M059J (cell line): Measurements from ENCODE around the gene ST3GAL3. TPM values are rescaled to one million over a fixed set of nuclear protein-coding genes. Genes with fewer than 3 reads are reported as not detected.

Experiments
- DNase-seq: peaks from one replicate; pipeline ENCODE4 v3.0.0-alpha.2; 2012; ENCODE audit warnings: low read depth
- total RNA-seq: library from RNA; depleted of rRNA; stranded (reverse); fragments of >200 nt; shearing (Covaris generic); gene quantifications from 2 replicates; pipeline ENCODE4 v1.2.3, GENCODE V29; 2014

ST3GAL3 gene
- total RNA-seq, 1 experiment from 2014 or later = 15.0 TPM

GRCh38 chr1:43962324-43962723 lies 255.0 kb downstream of the ST3GAL3 start:
- DNase-seq = no peak

- no peak for DNase-seq
These were observed 255.7 kb downstream of the ST3GAL3 start for GRCh38 chr1:43963006-43963405.

- no peak for DNase-seq
These were observed 256.6 kb downstream of the ST3GAL3 start for GRCh38 chr1:43963890-43964289.

- no peak for DNase-seq
These were observed 258.0 kb downstream of the ST3GAL3 start for GRCh38 chr1:43965316-43965715.

GRCh38 chr1:43968348-43968948 lies 261.1 kb downstream of the ST3GAL3 start:
- peak; percentile 47 for DNase-seq

GRCh38 chr1:43969416-43969745 lies 262.0 kb downstream of the ST3GAL3 start:
- DNase-seq = no peak

GRCh38 chr1:43969746-43970466 lies 262.6 kb downstream of the ST3GAL3 start, which contains the start of gene DPH2:
DPH2 (plus strand) TSS chr1:43970010; CDS start chr1:43970176, 166 bp downstream.
- DNase-seq = peak; percentile 98

- DNase-seq = no peak
These were observed 263.2 kb downstream of the ST3GAL3 start for GRCh38 chr1:43970502-43970901.

- no peak for DNase-seq
These were observed 263.6 kb downstream of the ST3GAL3 start for GRCh38 chr1:43970911-43971310.

GRCh38 chr1:43971336-43971980 lies 264.1 kb downstream of the ST3GAL3 start:
- no peak for DNase-seq

- DNase-seq = peak; percentile 34
These were observed 266.7 kb downstream of the ST3GAL3 start for GRCh38 chr1:43973981-43974442.

- DNase-seq = peak; percentile 94
These were observed 267.3 kb downstream of the ST3GAL3 start, which contains the start of gene ATP6V0B for GRCh38 chr1:43974443-43975248. ATP6V0B (plus strand) TSS chr1:43974960; CDS start chr1:43975041, 81 bp downstream.

GRCh38 chr1:43975249-43975961 lies 268.1 kb downstream of the ST3GAL3 start:
- DNase-seq = peak; percentile 40

GRCh38 chr1:43976045-43976444 lies 268.7 kb downstream of the ST3GAL3 start:
- DNase-seq = no peak

GRCh38 chr1:43976890-43977289 lies 269.6 kb downstream of the ST3GAL3 start:
- DNase-seq = no peak

GRCh38 chr1:43977376-43978263 lies 270.3 kb downstream of the ST3GAL3 start:
- DNase-seq = no peak

GRCh38 chr1:43978264-43978550 lies 270.9 kb downstream of the ST3GAL3 start:
- no peak for DNase-seq

- peak; percentile 41 for DNase-seq
These were observed 271.4 kb downstream of the ST3GAL3 start, which contains the start of gene B4GALT2 for GRCh38 chr1:43978551-43979260. B4GALT2 (plus strand) TSS chr1:43979210; CDS start chr1:43981161, 1,951 bp downstream.

GRCh38 chr1:43979261-43979527 lies 271.9 kb downstream of the ST3GAL3 start:
- no peak for DNase-seq
